ENCODE measurements around the gene MRPL24.
"Not testable (repeated sequence)": the region's sequence is repeated elsewhere in the genome, so short reads cannot be mapped to it uniquely, and the experiment has no call there.

The MRPL24 gene

GRCh38 chr1:156760092-156760795 lies 19.4 kb upstream of the MRPL24 start:
- DNase-seq (ENCODE audit: low read depth), result no peak

DNA sequence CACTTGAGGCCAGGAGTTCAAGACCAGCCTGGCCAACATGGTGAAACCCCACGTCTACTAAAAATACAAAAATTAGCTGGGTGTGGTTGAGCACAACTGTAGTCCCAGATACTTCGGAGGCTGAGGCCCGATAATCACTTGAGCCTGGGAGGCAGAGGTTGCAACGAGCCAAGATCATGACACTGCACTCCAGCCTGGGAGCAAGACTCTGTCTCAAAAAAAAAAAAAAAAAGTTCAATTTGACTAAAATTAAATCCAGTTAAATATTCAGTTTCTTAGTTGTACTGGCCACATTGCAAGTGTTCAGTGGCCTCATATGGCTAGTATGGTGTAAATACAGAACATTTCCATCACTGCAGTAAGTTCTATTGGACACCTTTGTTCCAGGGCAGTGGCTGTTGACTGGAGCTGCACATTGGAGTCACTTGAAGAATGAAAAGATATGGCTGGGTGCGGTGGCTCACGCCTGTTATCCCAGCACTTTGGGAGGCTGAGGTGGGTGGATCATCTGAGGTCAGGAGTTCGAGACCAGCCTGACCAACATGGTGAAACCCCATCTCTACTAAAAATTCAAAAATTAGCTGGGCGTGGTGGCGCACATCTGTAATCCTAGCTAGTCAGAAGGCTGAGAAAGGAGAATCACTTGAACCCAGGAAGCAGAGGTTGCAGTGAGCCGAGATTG lies 16.8 kb upstream of the MRPL24 start:
- not testable (repeated sequence) for DNase-seq (ENCODE audit: low read depth)

GRCh38 chr1:156756355-156756754 lies 15.5 kb upstream of the MRPL24 start:
- DNase-seq (ENCODE audit: low read depth), result no peak

GRCh38 chr1:156755527-156755950 lies 14.7 kb upstream of the MRPL24 start:
- DNase-seq (ENCODE audit: low read depth), result no peak

- DNase-seq (ENCODE audit: low read depth), result no peak
Observed at GRCh38 chr1:156754219-156754618, 13.3 kb upstream of the MRPL24 start.

- DNase-seq (ENCODE audit: low read depth), result no peak
Observed at GRCh38 chr1:156752843-156753482, 12.1 kb upstream of the MRPL24 start.

- DNase-seq (ENCODE audit: low read depth), result peak; percentile 78
Observed at GRCh38 chr1:156751757-156752481, 11.0 kb upstream of the MRPL24 start.

DNA sequence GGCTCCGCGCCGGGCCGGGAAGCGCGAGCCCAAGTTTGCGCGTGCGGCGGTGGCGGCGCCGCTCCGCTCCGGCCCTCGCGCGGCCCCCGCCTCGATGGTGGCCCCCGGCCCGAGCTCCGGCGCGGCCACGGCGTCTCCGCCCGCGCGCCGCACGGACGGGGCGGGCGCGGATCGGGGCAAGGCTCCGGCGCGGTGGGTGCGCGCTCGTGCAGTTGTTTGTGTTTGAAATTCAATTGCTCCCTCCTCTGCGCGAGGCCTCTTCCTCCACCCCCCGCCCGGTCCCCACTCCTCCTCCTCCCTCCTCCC lies 10.5 kb upstream of the MRPL24 start, which contains the start of gene HDGF:
HDGF (minus strand) TSS at position 225 of the 306 bp plus-strand sequence. CDS start 246 bp downstream, outside the sequence.
- DNase-seq (ENCODE audit: low read depth), result no peak

- no peak for DNase-seq (ENCODE audit: low read depth)
Observed at GRCh38 chr1:156750711-156751450, 10.0 kb upstream of the MRPL24 start.

DNA sequence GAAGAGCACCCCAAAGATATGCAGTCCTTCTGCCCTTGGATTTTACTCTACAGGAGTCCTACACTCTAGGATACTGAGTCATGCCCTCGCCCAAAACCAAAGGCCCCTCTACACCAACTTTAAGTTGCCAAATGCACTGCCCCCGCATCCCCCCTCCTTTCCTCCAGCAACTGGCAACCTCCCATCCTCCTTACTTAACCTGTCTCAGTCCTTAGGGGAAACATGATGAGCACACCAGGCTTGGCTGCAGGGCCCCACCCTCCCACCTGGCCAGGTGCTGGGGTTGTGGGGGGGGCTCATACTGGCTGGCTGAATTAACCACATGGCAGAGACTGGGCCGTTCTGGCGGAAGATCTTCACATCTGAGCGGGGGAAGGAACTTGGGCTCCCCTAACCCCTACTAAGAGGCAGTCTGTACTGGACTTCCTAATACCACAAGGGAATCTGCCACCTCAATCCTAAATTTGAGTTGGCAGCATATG lies 9.3 kb upstream of the MRPL24 start:
- no peak for DNase-seq (ENCODE audit: low read depth)

DNA sequence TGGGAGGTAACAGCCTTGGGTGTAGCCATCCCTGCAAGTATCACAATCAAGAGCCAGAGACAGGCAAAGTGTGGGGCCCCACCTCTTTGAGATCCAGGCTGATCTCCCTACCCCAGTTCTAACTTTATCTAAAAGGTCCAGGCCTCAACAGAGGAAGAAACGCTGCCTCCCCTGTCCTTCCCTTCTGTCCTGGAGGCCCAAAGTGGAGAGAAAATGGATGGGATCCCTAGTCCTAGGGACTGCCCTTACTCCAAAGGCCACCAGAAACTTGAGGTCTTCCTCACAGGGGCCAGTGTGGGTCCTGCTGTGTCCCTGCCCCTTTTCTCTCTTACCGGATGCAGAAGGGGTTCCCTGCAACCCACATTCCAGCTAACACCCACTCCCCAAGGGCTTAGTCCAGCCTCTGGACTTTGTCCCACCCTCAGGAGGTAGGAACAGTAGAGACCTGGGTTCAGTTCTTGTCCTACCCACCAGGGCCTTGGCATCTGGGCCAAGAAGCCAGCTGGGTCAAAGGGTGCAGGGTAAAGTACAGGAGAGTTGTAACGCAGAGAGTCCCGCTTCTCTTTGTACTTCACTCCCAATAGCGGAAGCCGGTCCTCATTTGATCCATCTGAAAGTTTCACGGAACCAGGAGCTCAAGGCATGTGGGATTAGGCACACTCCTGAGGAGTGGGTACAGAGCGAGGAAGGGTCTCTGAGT lies 8.7 kb upstream of the MRPL24 start:
- no peak for DNase-seq (ENCODE audit: low read depth)

DNA sequence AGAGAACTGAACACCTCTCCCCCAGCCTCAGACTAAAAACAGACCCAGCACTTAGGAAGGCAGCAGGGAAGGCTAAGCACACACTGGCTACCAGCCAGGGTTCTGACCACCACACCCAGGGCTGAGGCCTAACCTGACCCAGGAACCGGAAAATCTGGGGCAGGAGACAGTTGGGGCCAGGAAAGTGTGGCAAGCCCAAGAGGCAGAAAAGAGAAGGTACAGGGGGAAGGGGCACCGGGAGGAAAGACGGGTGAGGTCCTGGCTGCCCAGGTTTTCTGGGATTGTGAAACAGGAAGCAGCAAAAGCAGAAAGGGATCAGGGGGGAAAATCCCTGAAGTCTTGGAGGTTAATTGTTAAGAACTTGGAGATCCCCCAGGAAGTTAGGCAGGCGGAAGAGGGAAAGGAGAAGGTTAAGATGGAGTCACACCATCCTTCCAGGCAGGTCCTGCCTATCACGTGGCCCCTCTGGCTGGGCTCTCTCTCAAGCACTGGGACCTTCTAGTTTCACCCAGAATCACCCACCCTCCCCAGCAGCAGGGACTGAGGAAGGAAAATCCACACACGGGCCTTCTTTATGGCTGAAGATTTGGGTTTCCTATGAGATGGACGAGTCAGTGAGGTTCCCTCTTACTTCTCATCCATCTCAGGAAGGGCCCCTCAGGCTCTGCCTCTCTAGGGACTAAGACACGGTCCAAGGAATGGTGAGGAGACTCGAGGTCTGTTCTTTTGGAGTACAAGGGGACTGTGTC lies 8.0 kb upstream of the MRPL24 start:
- no peak for DNase-seq (ENCODE audit: low read depth)

DNA sequence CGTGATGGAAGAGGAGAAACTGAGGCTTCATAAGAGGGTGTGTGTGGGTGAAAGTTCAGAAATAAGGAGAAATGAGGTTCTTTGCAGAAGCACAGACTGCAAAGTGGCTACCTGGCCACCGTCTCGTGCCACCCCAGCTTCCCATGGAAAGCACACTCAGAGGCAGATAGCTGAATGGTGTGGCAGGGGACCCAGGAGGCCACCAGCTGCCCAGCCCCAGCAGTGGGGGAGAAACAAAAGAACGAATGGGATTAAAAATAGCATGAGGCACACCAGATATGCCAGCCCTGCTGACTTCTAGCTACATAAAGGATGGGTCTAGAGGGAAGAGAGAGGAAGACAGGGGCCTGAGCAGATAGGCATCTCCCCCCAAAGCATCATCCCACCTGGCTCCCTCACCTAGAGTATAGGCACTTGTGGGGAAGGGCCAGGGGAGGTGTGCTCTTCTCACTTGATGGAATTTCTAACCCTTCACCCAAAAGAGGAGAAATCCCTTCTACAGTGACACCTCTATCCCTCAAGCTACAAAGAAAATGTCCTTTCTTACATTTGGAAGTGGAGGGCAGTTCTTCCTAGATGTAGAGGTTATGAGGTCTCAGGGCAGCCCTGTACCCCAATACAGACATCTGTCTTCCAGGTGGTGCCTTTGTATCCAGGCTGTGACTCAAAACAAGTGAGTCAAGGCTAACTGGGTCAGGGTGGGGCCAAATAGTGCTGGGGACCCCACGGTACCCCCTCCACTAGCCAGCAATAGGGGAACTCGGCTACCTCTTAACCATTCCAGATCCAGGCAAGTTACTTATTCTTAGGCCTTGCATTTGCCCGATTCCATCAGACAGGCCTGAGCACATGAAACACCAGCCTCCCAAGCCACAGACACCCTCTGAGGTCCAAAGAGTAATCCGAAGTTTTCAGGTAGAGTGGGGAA lies 7.1 kb upstream of the MRPL24 start:
- no peak for DNase-seq (ENCODE audit: low read depth)

DNA sequence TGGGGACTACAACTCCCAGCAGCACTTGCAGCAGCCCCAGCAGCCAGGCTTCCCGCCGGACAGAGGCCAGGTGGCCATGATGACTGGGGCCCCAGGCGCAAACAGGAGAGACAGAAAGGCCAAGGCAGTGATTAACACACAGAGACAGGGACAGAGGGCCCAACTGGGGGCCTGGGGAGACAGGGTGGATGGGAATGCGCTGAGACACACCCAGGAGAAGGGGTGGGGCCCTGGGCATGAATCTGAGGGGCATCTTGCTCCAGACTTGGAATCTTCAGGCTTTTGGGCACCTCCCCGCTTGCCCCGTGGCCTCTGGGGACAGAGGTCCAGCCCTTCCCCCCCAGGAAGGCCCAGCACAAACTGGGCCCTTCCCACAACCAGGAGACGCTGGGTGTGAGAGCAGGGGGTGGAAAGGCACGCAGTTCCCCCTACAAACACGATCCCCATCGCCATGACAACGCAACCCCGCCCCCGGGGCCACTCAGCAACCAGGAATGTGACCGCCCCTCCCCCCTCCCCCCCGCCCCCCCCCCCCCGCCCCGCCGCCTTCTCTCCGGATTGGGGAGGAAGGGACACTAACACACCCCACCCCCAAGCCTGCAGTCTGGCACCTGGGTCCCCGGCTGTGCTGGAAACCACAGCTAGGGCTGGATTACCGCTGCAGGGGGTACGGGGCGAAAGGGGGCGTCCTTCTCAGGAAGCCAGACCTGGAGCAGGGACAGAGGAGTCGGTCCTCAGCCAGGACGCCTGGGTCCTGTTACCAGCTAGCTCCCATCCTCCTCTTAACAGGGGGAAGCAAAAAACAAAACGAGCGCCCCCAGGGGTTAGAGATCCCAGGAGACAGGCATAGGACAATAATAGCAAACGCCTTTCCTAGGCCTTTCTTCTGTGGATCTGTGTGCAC lies 6.1 kb upstream of the MRPL24 start:
- no peak for DNase-seq (ENCODE audit: low read depth)

GRCh38 chr1:156746406-156746727 lies 5.5 kb upstream of the MRPL24 start:
- no peak for DNase-seq (ENCODE audit: low read depth)

DNA sequence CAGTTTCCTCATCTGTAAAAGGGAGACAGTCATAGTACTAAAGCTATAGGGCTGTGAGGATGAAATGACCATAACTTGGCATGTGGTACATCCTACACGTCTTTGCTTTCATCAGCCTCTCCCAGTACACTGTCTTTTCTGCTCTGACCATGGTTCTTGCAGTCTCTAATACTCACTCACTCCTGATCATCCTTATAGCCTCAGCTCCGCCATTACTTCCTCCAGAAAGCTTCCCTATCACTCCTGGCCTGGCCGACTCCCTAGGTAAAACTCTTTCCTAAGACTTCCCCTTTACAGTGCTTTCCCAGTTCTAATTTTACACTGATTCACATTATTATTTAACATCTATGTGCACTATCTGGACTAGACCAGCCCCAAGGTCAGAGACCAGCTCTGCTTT lies 5.0 kb upstream of the MRPL24 start:
- DNase-seq (ENCODE audit: low read depth), result no peak

DNA sequence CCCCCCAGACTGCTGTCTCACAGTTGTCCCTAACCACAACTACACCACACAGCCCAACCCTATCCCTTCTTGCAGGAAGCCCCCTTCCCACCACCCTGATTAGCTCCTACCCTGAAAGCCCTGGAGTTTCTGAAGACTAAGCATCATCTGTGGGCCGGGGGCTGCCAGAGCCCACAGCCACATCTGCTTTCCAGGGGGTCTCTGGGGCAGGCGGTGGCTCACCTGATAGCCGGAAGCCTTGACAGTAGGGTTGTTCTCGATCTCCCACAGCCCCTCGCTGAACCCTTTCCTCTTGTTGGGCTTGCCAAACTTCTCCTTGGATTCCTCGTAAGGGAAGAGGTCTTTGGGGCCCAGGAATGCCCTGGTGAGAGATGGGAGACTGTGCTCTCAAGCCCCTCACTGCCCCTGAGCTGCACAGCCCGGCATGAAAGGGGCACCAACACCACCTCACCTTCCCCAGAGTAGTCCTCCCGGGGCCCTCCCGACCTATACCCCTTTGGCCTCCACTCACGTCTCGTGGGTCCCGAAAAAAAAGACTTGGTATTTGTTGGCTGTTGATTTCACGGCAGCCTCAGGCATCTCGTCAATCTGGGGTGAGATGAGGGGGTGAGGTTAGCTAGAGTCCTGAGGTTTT lies 4.0 kb upstream of the MRPL24 start:
- no peak for DNase-seq (ENCODE audit: low read depth)

GRCh38 chr1:156744344-156744743 lies 3.5 kb upstream of the MRPL24 start:
- DNase-seq (ENCODE audit: low read depth), result no peak

Data from non-pigmented ciliary epithelial cell (primary cell).